ELF-1 (cell line): ENCODE data around the gene FRA10AC1.
"Not testable (repeated sequence)": the region's sequence is repeated elsewhere in the genome, so short reads cannot be mapped to it uniquely, and the experiment has no call there.

Experiments
- DNase-seq: peaks from one replicate; pipeline ENCODE4 v3.0.0-alpha.2; 2016; ENCODE audit warnings: low read depth, low spot score

Gene FRA10AC1

DNA sequence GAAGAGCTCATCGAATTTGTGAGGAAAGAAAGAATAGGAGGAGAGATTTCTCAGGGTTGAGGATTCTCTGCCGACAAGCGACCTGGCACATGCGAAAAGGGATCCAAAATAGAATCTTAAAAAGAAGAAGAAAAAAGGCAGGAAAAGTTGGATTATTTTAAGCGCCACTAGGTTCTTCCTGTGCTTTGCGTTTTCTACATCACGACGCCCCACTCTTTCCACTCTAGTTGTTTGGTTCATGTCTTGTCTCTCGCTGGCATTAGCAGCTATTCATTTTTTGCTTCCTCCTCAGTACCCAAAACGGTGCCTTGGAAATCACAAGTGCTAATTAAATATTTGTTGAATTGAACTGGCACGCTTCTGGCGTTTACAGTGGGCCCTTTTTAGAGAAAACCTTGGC is 674 bp upstream of the FRA10AC1 start:
- no peak for DNase-seq

DNA sequence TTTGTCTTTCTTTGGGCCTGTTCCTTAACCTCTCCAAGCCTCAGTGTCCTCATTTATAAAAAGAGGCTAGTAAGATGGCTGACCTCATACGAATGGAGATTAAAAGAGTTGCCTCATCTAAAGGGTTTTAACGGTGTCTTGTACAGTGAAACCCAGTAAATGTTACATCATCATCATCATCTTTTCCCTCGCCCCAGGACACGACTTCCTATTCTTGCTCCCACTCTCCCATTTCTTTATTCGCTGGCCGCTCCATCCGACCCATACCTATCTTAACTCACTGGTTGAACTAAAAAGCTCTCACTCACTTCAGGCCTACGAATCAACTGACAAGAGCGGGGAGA is 554 bp downstream of the FRA10AC1 start:
- DNase-seq = no peak

DNA sequence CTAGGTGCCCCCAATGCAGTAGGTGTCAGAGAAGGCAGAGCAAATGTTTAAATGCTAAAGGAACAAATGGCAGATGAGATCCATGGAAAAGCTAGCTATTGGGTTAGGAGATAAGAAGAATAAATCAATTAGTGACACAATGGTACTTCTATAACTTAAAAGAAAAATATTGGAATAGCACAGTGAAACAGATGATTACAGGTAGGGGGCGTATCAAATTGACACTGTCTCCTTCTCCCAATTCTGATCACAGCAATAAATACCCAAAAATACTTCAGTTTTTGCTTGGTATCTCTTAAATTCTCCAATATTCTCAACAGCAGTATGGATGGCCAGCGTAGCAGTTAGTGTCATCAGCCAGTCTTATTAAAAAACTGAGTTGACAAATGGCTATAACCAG is 5.2 kb downstream of the FRA10AC1 start:
- DNase-seq = no peak

DNA sequence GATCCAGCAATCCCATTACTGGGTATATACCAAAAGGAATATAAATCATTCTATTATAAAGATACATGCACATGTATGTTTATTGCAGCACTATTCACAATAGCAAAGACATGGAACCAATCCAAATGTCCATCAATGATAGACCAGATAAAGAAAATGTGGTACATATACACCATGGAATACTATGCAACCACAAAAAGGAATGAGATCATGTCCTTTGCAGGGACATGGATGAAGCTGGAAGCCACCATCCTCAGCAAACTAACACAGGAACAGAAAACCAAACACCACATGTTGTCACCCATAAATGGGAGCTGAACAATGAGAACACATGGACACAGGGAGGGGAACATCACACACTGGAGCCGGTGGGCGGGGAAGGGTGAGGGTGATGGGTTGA is 5.8 kb downstream of the FRA10AC1 start:
- not testable (repeated sequence) for DNase-seq

DNA sequence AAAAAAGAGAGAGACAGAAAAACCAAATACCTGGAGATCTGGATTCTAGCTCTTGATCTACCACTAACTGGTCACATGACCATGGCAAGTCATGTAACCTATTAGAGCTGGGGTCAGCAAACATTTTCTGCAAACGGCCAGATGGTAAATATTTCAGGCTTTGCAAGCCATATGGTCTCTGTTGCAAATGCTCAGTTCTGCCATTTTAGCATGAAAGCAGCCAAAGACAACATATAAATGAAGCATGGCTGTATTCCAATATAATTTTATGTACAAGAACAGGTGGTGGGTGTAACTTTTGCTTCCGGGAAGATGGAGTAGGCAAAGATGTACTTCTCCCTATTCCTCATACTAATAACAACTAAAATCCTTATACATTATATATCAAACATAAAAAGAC is 6.7 kb downstream of the FRA10AC1 start:
- no peak for DNase-seq

DNA sequence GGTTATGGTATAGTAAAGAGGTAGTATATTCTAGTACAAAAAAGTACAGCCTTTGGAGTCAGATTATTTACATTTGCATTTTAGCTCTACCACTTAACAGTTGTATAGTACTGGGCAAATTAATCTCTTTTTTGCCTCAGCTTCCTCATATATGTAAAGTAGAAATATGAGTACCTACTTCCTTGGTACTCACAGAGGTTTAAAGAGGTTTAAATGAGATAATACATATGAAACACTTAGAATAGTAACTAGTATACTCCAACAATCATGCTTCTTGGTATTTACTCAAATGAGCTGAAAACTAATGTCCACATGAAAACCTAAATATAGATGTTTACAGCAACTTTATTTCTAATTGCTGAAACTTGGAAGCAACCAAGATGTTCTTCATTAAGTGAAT is 14.7 kb downstream of the FRA10AC1 start:
- no peak for DNase-seq

DNA sequence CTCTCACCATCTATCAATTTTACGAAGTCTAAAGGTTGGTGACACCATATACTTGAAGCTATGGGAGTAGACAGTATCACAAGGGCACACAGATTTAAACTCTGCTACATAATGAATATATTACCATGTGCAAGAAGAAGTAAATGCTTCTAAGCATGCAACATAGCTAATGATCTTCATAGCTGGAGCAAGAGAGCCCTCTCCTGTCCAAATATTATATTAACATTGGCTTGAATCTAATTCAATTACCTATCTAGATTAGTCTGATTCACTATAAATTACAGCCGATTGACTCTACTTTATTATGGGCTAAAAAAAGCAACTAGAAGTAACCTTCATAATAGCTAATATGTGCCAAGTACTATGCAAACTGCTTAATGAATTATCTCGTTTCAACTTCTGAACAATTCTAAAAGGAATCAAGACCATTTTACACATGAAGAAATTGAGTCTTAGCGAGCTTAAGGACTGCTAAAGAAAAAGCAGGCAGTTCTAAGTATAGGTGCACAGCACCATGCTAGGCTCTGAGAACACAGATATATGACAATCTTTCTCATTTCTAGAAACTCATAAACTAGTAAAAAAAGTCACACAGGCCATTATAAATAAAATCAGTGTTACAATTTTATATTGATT is 21.9 kb downstream of the FRA10AC1 start:
- no peak for DNase-seq

DNA sequence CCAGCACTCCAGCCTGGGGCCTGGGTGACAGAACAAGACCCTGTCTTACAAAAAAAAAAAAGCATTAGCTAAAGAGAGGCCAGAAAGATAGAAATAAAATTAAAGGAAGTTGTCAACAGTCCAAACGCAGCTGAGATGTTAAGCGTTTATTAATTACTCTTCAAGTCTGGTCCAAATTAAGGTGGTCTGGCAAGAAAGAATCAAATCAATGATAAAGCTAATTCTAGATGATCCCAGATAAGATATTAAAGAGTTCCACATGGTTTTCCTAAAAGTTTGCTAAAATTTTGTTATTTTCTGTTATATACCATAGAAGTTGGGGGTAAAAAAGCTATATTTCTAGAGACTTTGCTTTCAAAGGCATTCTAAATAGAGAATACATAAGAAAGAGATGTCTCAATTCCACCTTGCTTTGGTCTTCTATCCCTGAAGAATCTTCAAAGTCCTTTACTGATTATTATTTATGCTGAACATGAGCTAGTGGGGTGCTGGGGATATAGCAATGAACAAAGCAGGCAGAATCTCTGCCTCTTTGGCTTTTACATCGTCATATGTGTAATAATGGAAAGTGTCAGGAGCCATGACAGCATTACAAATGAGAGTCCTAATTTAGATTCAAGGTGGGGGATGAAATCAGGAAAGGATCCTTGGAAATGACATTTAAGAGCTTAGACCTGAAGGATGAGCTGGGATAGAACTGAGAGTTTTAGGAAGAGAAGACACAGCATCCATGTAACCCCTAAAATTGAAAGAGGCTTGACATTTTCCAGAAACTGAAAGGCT is 23.4 kb downstream of the FRA10AC1 start:
- DNase-seq = no peak

DNA sequence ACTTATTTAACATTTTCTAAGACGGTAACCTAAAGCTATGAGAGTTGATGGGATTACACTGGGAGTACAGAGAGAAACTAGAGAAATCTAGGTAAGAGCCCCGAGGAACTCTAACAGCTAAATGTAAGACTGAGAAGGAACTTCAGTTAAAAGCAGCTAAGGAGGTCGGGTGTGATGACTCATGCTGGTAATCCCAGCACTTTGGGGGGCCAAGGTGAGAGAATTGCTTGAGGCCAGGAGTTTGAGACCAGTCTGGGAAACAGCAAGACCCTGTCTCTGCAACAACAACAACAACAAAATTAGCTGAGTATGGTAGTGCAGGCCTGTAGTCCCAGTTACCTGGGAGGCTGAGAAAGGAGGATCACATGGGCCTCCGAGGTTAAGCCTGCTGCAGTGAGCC is 24.0 kb downstream of the FRA10AC1 start:
- DNase-seq = peak; percentile 25

DNA sequence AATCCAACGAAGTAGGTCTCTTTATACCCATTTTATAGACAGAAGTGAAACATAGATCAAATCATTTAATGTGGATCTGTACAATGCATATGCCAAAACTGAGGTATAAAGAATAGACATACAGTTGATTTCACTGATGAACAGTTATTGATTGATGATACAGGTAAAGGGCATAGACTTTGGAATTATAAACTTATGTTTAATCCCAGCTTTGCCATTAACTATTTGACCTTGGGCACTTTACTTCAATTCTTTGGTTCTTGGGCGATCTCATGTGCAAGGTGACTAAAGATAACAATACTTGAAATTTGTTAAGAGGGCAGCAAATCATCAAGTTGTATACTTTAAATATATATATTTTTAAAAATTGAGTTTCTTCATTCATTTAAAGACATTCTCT is 28.6 kb downstream of the FRA10AC1 start:
- DNase-seq = no peak

DNA sequence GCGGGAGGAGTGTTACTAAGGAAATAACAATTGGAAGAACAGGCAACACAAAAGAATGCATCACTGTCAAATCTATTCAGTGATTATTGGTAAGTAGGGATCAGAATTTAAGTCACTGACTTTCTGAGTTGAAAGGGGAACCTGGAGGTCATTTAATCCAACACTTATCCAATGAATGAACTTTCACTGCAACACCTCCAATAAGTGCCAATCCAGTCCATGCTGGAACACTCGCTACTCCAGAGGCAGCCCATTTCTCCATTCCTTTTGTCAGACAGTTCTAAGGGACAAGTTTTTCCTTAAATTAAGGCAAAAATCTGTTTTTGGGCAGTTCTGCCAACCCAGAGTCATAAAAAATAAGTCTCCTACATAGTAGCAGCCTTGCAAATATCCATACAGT is 29.5 kb downstream of the FRA10AC1 start:
- DNase-seq = no peak

DNA sequence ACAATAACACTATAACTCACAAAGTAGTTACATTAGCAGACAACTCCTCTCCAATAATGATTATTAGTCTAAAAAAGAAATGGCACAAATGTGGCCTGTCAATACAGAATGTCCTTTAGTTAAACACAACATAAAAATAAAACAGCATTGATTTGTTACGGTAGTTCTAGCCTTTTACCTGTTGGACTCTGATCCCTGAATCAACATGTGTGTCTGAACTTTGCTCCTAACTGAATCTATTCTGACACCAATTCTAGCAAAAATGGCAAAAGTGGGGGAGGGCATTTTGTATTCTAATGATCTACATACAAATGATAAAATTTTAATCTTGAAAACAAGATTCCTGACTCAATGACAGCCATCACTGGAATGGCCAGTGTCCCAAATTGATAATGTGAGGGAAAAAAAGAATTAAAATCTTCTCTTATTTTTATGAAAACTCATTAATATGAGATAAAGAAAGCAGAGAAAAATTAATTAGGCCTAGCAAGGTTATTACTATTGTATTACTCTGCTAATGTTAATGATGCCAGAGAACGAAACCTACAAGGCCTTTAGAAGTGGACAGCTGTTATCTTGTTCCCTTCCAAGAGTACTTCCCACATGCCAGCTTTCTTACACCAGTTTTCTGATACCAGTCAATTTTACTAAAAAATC is 30.2 kb downstream of the FRA10AC1 start:
- no peak for DNase-seq

DNA sequence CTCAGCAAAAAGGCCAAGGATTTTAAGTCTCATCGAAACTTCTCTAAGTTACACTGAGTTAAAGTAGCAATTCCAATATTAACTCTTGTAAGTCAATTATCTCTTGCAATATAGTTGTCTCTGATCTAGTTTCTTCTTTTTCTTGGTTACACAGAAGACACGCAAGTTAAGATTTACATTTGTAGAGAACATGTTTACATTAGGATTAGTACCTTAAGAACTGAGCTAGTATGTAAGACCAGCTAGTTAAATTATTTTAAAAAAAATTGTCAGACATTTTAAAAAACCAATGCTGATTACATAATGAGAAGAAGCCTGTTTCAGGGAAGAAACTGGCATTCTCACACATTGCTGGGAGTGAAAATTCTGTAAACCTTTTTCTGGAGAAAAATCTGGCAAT is 31.4 kb downstream of the FRA10AC1 start:
- no peak for DNase-seq

DNA sequence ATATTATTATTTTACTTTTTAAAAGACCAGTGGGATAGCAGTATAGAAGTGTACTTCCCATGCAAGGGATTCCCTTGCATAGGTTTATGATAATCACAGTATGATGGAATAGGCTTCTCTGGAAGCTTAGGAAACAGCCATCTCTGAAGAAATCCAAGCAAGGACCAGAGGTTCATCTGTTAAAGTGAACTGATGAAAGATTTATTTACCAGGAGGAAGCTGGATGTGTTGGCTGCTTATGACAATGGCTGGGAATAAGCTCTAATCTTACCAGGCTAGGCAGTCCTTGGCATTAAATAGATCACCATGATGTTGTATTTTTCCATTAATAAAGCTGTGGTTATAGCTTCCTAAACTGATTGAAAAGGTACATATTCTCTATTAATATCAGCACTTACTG is 32.0 kb downstream of the FRA10AC1 start:
- no peak for DNase-seq

DNA sequence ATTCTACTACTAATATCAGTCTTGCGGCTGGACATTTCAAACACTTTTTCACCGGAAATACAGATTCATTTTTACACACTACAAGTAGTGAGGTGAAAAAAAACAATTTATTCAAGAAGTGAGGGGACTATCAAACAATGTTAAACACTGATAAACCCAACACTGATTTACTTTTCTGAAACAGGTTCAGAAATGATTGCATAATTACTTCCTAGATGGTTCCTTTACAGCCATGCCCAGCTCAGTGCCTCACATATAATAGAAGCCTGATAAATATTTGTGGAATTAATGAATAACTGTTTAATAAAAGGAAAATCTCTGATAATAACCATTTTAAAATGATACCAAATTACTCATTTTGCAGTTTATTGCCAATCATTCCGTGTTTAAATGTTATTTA is 34.6 kb downstream of the FRA10AC1 start:
- DNase-seq = no peak

DNA sequence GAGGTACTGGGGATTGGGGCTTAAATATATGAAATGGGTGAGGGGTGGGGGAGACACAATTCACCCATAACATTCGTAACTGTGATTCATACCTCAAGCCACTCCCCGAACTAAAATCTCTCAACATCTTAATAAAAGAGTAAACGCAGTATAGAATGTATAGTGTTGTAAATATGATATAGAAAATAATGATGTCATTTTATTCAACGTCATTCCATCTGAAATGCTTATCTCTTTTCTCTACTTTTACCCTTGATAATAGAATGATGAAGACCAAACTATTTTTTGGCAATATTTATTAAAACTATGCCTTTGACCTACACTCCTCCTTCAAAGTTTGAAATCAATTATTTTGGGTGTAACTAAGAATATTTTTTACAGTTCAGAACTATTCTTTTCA is 36.4 kb downstream of the FRA10AC1 start:
- no peak for DNase-seq

DNA sequence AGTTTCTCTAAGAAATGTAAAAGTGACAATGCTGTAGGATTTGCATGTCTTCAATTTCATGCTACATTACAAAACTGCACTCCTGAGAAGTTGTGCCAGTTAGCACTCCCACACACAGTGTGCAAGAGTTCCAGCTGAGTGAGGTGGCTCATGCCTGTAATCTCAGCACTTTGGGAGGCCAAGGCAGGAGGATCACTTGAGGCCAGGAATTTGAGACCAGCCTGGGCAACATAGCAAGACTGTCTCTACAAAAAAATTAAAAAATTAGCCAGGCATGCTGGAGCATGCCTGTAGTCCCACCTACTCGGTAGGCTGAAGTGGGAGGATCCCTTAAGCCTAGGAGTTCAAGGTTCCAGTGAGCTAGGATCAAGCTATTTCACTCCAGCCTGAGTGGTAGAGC is 44.6 kb downstream of the FRA10AC1 start:
- DNase-seq = no peak

DNA sequence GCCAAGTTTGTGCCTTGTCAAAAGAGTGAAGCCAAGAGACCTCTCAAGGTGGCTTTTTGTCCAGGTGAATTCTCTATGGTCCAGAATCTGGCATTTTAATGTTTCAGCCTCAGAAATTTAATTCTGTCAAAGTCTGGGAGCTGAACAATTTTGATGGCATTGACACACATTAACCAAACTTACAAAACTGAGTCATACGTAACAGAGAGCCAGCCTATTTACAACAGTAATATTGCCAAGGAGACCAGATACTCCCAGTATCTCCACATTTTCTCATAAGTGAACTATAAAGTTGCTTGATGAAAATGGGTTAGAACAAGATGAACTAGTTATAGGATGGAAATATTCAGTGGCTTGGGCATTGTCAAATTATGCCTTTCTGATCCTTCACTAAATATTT is 46.2 kb downstream of the FRA10AC1 start:
- DNase-seq = no peak

DNA sequence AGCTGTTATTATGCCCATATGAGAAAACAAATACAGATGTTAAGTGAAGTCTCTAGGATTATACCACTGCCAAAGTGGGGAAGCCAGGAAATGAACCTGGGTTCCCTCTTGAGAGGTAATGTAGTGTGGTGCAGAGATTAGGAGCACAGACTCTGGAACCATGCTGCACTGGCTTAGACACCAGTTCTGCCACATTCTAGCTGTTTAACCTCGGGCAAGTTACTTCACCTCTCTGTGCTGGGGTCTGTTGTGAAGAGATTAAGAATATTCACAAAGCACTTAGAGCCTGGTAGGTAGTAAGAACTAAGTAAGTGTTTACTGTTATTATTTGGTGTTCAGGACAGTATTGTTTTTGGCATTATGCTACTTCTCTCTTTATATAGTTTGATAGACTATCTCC is 48.2 kb downstream of the FRA10AC1 start:
- no peak for DNase-seq

DNA sequence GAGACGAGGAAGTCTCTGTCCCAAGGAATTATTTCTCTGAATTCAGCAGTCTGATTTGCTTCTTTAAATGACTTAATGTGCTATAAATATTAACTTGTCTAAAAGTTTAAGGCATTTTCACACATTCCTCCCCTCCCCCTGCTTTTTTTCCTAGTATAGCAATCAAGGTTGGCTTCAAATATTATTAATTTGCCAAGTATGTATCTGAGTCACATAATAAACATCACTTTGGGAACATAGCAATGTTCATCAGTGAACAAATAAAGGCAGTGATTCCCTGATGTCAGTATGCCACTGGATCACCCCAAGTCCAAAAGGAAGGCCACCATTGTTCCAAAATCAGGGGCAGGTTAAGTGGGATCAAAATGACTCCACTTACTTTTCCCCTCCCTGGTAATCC is 49.5 kb downstream of the FRA10AC1 start:
- no peak for DNase-seq

DNA sequence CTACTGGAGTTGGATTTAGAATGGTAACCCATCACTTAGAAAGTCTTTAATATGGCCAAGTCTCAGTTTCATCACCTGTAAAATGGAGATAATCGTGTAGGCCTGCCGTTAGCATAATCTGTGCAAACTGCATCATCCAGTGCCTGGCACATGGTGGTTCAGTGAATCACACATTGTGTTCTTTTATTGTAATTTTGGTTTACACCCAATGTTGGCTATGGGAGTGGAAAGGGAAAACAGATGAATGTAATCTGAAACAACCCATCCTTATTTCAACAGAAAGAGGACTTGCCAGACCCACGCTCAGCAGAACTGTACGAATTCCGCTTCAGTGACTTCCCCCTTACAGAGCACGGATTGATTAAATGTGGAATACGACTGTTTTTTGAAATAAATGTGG is 62.6 kb downstream of the FRA10AC1 start:
- DNase-seq = no peak

DNA sequence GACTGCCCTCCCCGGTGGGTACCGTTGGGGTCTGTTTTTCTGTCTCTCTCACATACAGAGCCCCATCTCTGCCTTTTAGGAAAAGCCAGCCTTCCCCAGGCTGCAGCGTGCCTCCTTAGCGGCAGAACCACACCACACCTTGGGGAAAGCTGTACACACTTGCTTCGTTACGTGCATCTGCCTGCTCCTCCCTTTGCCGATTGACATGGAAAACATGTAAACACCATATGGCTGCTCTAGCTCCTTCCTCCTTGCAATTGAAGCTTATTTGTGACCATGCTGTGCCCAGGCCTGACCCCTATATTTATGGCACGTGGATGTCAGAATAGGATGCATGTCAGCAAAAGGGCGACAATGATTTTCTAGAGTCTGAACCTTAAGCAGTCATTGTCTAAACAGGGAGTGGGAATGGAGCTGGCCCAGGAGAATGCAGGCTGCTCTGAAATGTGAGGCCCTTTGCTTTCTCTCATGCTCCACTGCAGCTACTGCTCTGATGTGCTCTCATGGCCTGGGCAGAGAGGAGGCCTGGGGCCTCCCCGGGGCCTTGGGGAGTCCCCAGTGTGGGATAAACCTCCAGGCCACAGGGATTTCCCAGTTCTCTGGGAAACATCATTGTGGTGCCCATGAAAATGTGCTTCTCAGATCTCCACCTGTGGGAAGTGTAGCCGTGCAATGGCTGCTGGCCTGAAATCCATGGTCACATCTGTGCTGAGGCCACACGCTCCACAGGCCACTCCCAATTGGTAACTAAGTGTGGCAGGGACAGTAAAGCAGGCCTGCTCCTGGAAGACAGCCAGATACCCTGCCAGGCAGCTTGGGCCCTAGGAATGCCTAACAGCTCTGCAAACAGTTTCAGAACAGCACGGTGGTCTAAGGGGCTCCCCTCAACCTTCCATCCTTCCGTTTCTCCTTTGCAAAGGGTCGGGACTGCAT is 71.5 kb downstream of the FRA10AC1 start:
- no peak for DNase-seq
